ENCODE measurements around the gene RNF125. TPM values are rescaled to one million over a fixed set of nuclear protein-coding genes. Genes with fewer than 3 reads are reported as not detected.

The RNF125 gene
- total and polyA plus RNA-seq, 10 of the 15 experiments (the other 5 are each of a cell fraction or from before 2014, with no cell fraction given): 0.79 to 3.9 (median 2.9) TPM

DNA sequence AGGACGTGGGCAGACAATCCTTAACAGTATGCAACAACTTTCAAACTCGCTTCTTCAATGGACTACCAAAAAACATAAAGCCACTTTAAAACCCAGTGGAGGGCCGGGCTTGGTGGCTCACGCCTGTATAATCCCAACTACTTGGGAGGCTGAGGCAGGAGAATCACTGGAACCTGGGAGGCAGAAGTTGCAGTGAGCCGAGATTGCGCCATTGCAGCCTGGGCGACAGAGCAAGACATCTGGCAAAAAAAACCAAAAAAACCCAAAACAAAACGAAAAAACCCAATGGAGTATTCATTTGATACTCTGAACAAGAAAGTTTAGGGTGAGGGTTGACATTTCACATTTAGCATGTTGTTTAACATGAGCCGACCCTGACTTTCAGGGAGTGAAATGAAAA lies 14.0 kb downstream of the RNF125 start (continued):
- TF ChIP-seq, protein P1, sequence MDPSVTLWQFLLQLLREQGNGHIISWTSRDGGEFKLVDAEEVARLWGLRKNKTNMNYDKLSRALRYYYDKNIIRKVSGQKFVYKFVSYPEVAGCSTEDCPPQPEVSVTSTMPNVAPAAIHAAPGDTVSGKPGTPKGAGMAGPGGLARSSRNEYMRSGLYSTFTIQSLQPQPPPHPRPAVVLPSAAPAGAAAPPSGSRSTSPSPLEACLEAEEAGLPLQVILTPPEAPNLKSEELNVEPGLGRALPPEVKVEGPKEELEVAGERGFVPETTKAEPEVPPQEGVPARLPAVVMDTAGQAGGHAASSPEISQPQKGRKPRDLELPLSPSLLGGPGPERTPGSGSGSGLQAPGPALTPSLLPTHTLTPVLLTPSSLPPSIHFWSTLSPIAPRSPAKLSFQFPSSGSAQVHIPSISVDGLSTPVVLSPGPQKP (IDR thresholded peaks at IDR 0.05; ENCODE audit: low read depth, low read length): no peak
- no peak for TF ChIP-seq NRF1 (conservative IDR thresholded peaks at IDR 0.05; ENCODE audit: low read depth, low read length)
- TF ChIP-seq FOS (IDR thresholded peaks at IDR 0.05; ENCODE audit: borderline replicate concordance, extremely low read depth, insufficient read length): no peak

GRCh38 chr18:32036506-32037180 lies 18.0 kb downstream of the RNF125 start:
- no TSS peak for BruUV-seq (replicated peaks)
- no peak overlapping the region for H3K4me2 ChIP-seq (ENCODE audit: control insufficient read depth, insufficient read depth)
- no peak overlapping the region for H3K4me3 ChIP-seq
- H3K79me2 ChIP-seq (ENCODE audit: control insufficient read depth, insufficient read depth, low read length): no peaks in the 10 kb centered on the region
- DNase-seq (ENCODE audit: low read depth, low spot score): no peak
- in situ Hi-C loops (cut with MboI) (no loop called here), intact Hi-C loops (cut with micrococcal nuclease; ENCODE audit: unreplicated experiment) (no loop called here)
- TF ChIP-seq ZBED1 (IDR thresholded peaks at IDR 0.05; ENCODE audit: borderline replicate concordance): no peak
- TF ChIP-seq CHD1 (IDR thresholded peaks at IDR 0.05; ENCODE audit: low read depth, low read length): no peak
- no peak for TF ChIP-seq MXI1 (IDR thresholded peaks at IDR 0.05; ENCODE audit: low read depth, low read length)
- no peak for TF ChIP-seq EED (IDR thresholded peaks at IDR 0.05; ENCODE audit: low read depth)
- TF ChIP-seq TBL1XR1 (IDR thresholded peaks at IDR 0.05; ENCODE audit: low read depth, low read length): no peak
- no peak for TF ChIP-seq TCF3 (IDR thresholded peaks at IDR 0.05; ENCODE audit: borderline replicate concordance, insufficient read depth, low read depth, low read length)
- TF ChIP-seq SMAD5 (IDR thresholded peaks at IDR 0.05; ENCODE audit: low read depth): no peak
- no peak for TF ChIP-seq MTA3 (IDR thresholded peaks at IDR 0.05; ENCODE audit: borderline replicate concordance, low read length)
- TF ChIP-seq, protein P2, sequence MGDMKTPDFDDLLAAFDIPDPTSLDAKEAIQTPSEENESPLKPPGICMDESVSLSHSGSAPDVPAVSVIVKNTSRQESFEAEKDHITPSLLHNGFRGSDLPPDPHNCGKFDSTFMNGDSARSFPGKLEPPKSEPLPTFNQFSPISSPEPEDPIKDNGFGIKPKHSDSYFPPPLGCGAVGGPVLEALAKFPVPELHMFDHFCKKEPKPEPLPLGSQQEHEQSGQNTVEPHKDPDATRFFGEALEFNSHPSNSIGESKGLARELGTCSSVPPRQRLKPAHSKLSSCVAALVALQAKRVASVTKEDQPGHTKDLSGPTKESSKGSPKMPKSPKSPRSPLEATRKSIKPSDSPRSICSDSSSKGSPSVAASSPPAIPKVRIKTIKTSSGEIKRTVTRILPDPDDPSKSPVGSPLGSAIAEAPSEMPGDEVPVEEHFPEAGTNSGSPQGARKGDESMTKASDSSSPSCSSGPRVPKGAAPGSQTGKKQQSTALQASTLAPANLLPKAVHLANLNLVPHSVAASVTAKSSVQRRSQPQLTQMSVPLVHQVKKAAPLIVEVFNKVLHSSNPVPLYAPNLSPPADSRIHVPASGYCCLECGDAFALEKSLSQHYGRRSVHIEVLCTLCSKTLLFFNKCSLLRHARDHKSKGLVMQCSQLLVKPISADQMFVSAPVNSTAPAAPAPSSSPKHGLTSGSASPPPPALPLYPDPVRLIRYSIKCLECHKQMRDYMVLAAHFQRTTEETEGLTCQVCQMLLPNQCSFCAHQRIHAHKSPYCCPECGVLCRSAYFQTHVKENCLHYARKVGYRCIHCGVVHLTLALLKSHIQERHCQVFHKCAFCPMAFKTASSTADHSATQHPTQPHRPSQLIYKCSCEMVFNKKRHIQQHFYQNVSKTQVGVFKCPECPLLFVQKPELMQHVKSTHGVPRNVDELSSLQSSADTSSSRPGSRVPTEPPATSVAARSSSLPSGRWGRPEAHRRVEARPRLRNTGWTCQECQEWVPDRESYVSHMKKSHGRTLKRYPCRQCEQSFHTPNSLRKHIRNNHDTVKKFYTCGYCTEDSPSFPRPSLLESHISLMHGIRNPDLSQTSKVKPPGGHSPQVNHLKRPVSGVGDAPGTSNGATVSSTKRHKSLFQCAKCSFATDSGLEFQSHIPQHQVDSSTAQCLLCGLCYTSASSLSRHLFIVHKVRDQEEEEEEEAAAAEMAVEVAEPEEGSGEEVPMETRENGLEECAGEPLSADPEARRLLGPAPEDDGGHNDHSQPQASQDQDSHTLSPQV (IDR thresholded peaks at IDR 0.05): no peak
- no peak for TF ChIP-seq LARP7 (IDR thresholded peaks at IDR 0.05)
- TF ChIP-seq, protein P1 (IDR thresholded peaks at IDR 0.05; ENCODE audit: low read depth, low read length): no peak
- no peak for TF ChIP-seq EP300 (IDR thresholded peaks at IDR 0.05; ENCODE audit: borderline replicate concordance in 1 of 2, control insufficient read depth in 1 of 2, low read depth in 2 of 2, low read length in 2 of 2)
- no peak for TF ChIP-seq SMARCA5 (IDR thresholded peaks at IDR 0.05)
- no peak for TF ChIP-seq RBBP5 (conservative IDR thresholded peaks at IDR 0.05)
- H3K4me1 ChIP-seq (ENCODE audit: control insufficient read depth, insufficient read depth, low read length): no peaks in the 10 kb centered on the region
- H3K9ac ChIP-seq (ENCODE audit: control insufficient read depth, insufficient read depth, low read length): no peak overlapping the region
- RAD21 ChIA-PET (ENCODE audit: unreplicated experiment): no interaction called here
- CTCF ChIA-PET: no interaction called here
- no peaks in the 10 kb centered on the region; the same call in 2 of the 3 replicates for H3K9me3 ChIP-seq (replicated peaks; ENCODE audit: control insufficient read depth, insufficient read depth, low read length)
- FAIRE-seq: no peak
- no peaks in the 10 kb centered on the region for H3K27me3 ChIP-seq (replicated peaks in 1 of 2; ENCODE audit: control insufficient read depth in 2 of 2, insufficient read depth in 2 of 2, low read length in 1 of 2)
- no peak for ATAC-seq
- POLR2A ChIA-PET: interaction anchor here (0.6 kb wide), 1 partner anchor 524 kb away, joined by 5 read pairs; no protein-coding TSS in a partner anchor
- no peak overlapping the region for H3K27ac ChIP-seq (ENCODE audit: control insufficient read depth, insufficient read depth)
- no peak overlapping the region for H2AFZ ChIP-seq (ENCODE audit: control insufficient read depth, low read depth, low read length)
- SMC1A ChIA-PET (ENCODE audit: uncharacterized antibody, unreplicated experiment): no interaction called here
- no peaks in the 10 kb centered on the region for H3K36me3 ChIP-seq (ENCODE audit: control insufficient read depth in 2 of 2, insufficient read depth in 2 of 2, low read length in 1 of 2)
- no peaks in the 10 kb centered on the region for H4K20me1 ChIP-seq (ENCODE audit: control insufficient read depth, insufficient read depth)
- WGBS (ENCODE audit: insufficient coverage, insufficient replicate concordance, low lambda C conversion rate, missing lambda C conversion rate): 27% methylated on average over 5 of the region's 5 CpGs

Measured in GM12878 (cell line).